Liver (tissue), 9 donors: ENCODE results near the gene KCNJ10. TPM values are rescaled to one million over a fixed set of nuclear protein-coding genes. Genes with fewer than 3 reads are reported as not detected.

Source experiments
- DNase-seq: peaks from one replicate; pipeline ENCODE4 v3.0.0-alpha.2; 2017; ENCODE audit warnings: low spot score
- H3K27ac ChIP-seq, 2 donors: one replicate each; pipeline ENCODE4 v1.7.0; 2013; ENCODE audit warnings: inconsistent platforms in 2 of 2, low read length in 2 of 2, control low read depth in 1 of 2, low read depth in 1 of 2, mild to moderate bottlenecking in 1 of 2
- H3K27me3 ChIP-seq, 4 donors: one replicate each; pipeline versions ENCODE4 v1.6.1 to v1.7.0; 2013; ENCODE audit warnings: low read length in 3 of 4, inconsistent platforms in 1 of 4, mild to moderate bottlenecking in 1 of 4, moderate library complexity in 1 of 4; ENCODE audit not compliant: control insufficient read depth in 4 of 4, insufficient read depth in 4 of 4
- H3K36me3 ChIP-seq, 4 donors: one replicate each; pipeline versions ENCODE4 v1.6.1 to v1.7.0; 2013; ENCODE audit warnings: low read length in 3 of 4, mild to moderate bottlenecking in 3 of 4, low read depth in 1 of 4, moderate library complexity in 1 of 4; ENCODE audit not compliant: control insufficient read depth in 4 of 4, insufficient read depth in 3 of 4
- H3K4me1 ChIP-seq, 4 donors: one replicate each; pipeline versions ENCODE4 v1.6.1 to v1.7.0; 2013; ENCODE audit warnings: low read length in 3 of 4, mild to moderate bottlenecking in 3 of 4, moderate library complexity in 1 of 4; ENCODE audit not compliant: control insufficient read depth in 4 of 4, insufficient read depth in 4 of 4
- H3K4me3 ChIP-seq, 3 donors: one replicate each; pipeline versions ENCODE4 v1.6.1 to v1.7.0; 2013; ENCODE audit warnings: low read length in 3 of 3, control low read depth in 1 of 3, low read depth in 1 of 3, mild to moderate bottlenecking in 1 of 3
- H3K9ac ChIP-seq, 2 donors: one replicate each; pipeline ENCODE4 v1.7.0; 2013; ENCODE audit warnings: low read length in 2 of 2, mild to moderate bottlenecking in 2 of 2, moderate library complexity in 2 of 2, control low read depth in 1 of 2, low read depth in 1 of 2
- H3K9me3 ChIP-seq, 4 donors: one replicate each; pipeline versions ENCODE4 v1.6.1 to v1.7.0; 2013; ENCODE audit warnings: low read length in 3 of 4; ENCODE audit not compliant: control insufficient read depth in 4 of 4
- ATF3 ChIP-seq: IDR thresholded peaks from 2 replicates; pipeline ENCODE4 v1.6.1; 2016; ENCODE audit warnings: antibody characterized with exemption
- CTCF ChIP-seq: fragments of 150-350 bp; IDR thresholded peaks from 2 replicates; pipeline ENCODE4 v1.5.1; 2017; ENCODE audit warnings: improper control_type of control experiment, low read depth, low read length; ENCODE audit not compliant: missing input control
- EGR1 ChIP-seq, 2 donors: IDR thresholded peaks; 2 replicates each; pipeline ENCODE4 v1.6.1; 2016 to 2018; ENCODE audit warnings: antibody characterized with exemption in 2 of 2, low read depth in 2 of 2
- FOXA1 ChIP-seq: IDR thresholded peaks from 2 replicates; pipeline ENCODE4 v1.6.1; 2016; ENCODE audit warnings: antibody characterized with exemption
- FOXA2 ChIP-seq: IDR thresholded peaks from 2 replicates; pipeline ENCODE4 v1.6.1; 2016; ENCODE audit warnings: antibody characterized with exemption
- GABPA ChIP-seq, 2 donors: IDR thresholded peaks in 1 of 2; conservative IDR thresholded peaks in 1 of 2; 2 replicates each; pipeline ENCODE4 v1.6.1; 2016; ENCODE audit warnings: antibody characterized with exemption in 2 of 2, mild to moderate bottlenecking in 1 of 2, moderate library complexity in 1 of 2
- HNF4A ChIP-seq, 2 donors: conservative IDR thresholded peaks; 2 replicates each; pipeline ENCODE4 v1.6.1; 2016; ENCODE audit warnings: antibody characterized with exemption in 2 of 2, mild to moderate bottlenecking in 2 of 2
- HNF4G ChIP-seq: IDR thresholded peaks from 2 replicates; pipeline ENCODE4 v1.6.1; 2016; ENCODE audit warnings: antibody characterized with exemption
- JUND ChIP-seq, 2 donors: IDR thresholded peaks; 2 replicates each; pipeline ENCODE4 v1.6.1; 2016; ENCODE audit warnings: antibody characterized with exemption in 2 of 2
- MAX ChIP-seq: IDR thresholded peaks from 2 replicates; pipeline ENCODE4 v1.6.1; 2016; ENCODE audit warnings: antibody characterized with exemption
- NR2F2 ChIP-seq: IDR thresholded peaks from 2 replicates; pipeline ENCODE4 v1.6.1; 2016; ENCODE audit warnings: antibody characterized with exemption
- RAD21 ChIP-seq, 2 donors: IDR thresholded peaks; 2 replicates each; pipeline ENCODE4 v1.6.1; 2016; ENCODE audit warnings: antibody characterized with exemption in 2 of 2, mild to moderate bottlenecking in 2 of 2
- REST ChIP-seq: IDR thresholded peaks from 2 replicates; pipeline ENCODE4 v1.6.1; 2016; ENCODE audit warnings: antibody characterized with exemption, mild to moderate bottlenecking
- RXRA ChIP-seq, 2 donors: IDR thresholded peaks; 2 replicates each; pipeline ENCODE4 v1.6.1; 2017 to 2018; ENCODE audit warnings: antibody characterized with exemption in 2 of 2, mild to moderate bottlenecking in 1 of 2
- SP1 ChIP-seq: IDR thresholded peaks from 2 replicates; pipeline ENCODE4 v1.6.1; 2018; ENCODE audit warnings: antibody characterized with exemption, mild to moderate bottlenecking
- TAF1 ChIP-seq: conservative IDR thresholded peaks from 2 replicates; pipeline ENCODE4 v1.6.1; 2016; ENCODE audit warnings: antibody characterized with exemption, mild to moderate bottlenecking
- YY1 ChIP-seq: IDR thresholded peaks from 2 replicates; pipeline ENCODE4 v1.6.1; 2016; ENCODE audit warnings: antibody characterized with exemption, mild to moderate bottlenecking
- ZBTB33 ChIP-seq: IDR thresholded peaks from 2 replicates; pipeline ENCODE4 v1.6.1; 2016; ENCODE audit warnings: antibody characterized with exemption
- WGBS: extraction: QIAGEN DNeasy Blood & Tissue Kit; methylation state at CpG from one replicate; pipeline ENCODE4 v1.1.7; 2013; 5-methylcytosine and 5-hydroxymethylcytosine counted together
- polyA plus RNA-seq, 2 donors: library from polyadenylated mRNA; stranded (reverse) in 1 of 2; unstranded in 1 of 2; fragments of 200-250 nt in 1 of 2; fragments of >200 nt in 1 of 2; fragmentation: Nextera tagmentation in 1 of 2; extraction: Ambion mirVana in 1 of 2; gene quantifications; one replicate each; pipeline versions ENCODE4 v1.2.1 to v1.2.3, GENCODE V29; 2013 to 2015
- total RNA-seq, 2 donors: library from RNA; depleted of rRNA; stranded (reverse); fragments of >200 nt; gene quantifications; one replicate each; pipeline ENCODE4 v1.2.3, GENCODE V29; 2014
- donor health status: healthy.
- donor health status: healthy.
- donor health status: healthy.
- donor health status: healthy.
- donor health status: healthy.

KCNJ10 gene
- total and polyA plus RNA-seq, 4 donors, result 0.48 to 1.6 (median 0.52) TPM

GRCh38 chr1:160032165-160032820 is 37.7 kb downstream of the KCNJ10 start:
- Histone ChIP-seq H3K9ac (peak overlapping the region in 1 of 2 donors; percentile 73), H3K4me1 (peaks cover 1 to 22% (median 11%) of the 10 kb centered on the region in 4 donors), H3K27ac (peak overlapping the region; percentile 26 to 75), H3K27me3 (no peaks in the 10 kb centered on the region), H3K9me3 (no peaks in the 10 kb centered on the region), H3K36me3 (no peaks in the 10 kb centered on the region), H3K4me3 (peak overlapping the region; percentile 69 to 98 (median 96))
- 4% methylated on average over 18 of the region's 18 CpGs for WGBS
- DNase-seq, result no peak
- peak; percentile 7 for TF ChIP-seq REST
- no peak for TF ChIP-seq FOXA1
- peak in 1 of 2 donors; percentile 80 for TF ChIP-seq GABPA (IDR thresholded peaks at IDR 0.05 in 1 of 2, conservative IDR thresholded peaks at IDR 0.05 in 1 of 2)

- DNase-seq, result peak; percentile 91
- Histone ChIP-seq H3K27ac (peak within 1 kb of the TSS; percentile 70 to 75), H3K9me3 (no peaks in the 10 kb centered on the region), H3K4me3 (peak within 1 kb of the TSS; percentile 89 to 98 (median 96)), H3K36me3 (no peaks in the 10 kb centered on the region), H3K27me3 (no peaks in the 10 kb centered on the region), H3K9ac (peak within 1 kb of the TSS; percentile 80 to 94), H3K4me1 (peaks cover 1 to 22% (median 11%) of the 10 kb centered on the region in 4 donors)
- no peak for TF ChIP-seq HNF4G
- TF ChIP-seq GABPA (IDR thresholded peaks at IDR 0.05 in 1 of 2, conservative IDR thresholded peaks at IDR 0.05 in 1 of 2), result peak; percentile 95 to 98
- TF ChIP-seq JUND (IDR thresholded peaks at IDR 0.05), result no peak
- peak; percentile 86 for TF ChIP-seq MAX
- TF ChIP-seq YY1, result peak; percentile 87
- no peak for TF ChIP-seq FOXA2
- TF ChIP-seq SP1, result peak; percentile 71
- no peak for TF ChIP-seq ATF3
- TF ChIP-seq ZBTB33, result peak; percentile 67
- TF ChIP-seq RAD21 (IDR thresholded peaks at IDR 0.05), result peak; percentile 24 to 47
- peak; percentile 44 for TF ChIP-seq REST
- peak; percentile 36 for TF ChIP-seq TAF1
- TF ChIP-seq RXRA (IDR thresholded peaks at IDR 0.05), result peak; percentile 29 to 62
- peak; percentile 10 for TF ChIP-seq FOXA1
- no peak for TF ChIP-seq CTCF
- TF ChIP-seq HNF4A (conservative IDR thresholded peaks at IDR 0.05), result peak; percentile 20 to 33
- TF ChIP-seq EGR1 (IDR thresholded peaks at IDR 0.05; ENCODE audit: low read depth in 2 of 2), result peak; percentile 79 to 83
- TF ChIP-seq NR2F2, result peak; percentile 24
- under 1% methylated on average over 60 of the region's 60 CpGs for WGBS
Observed at GRCh38 chr1:160031365-160032164, 38.4 kb downstream of the KCNJ10 start, which contains the start of gene PIGM. PIGM (minus strand) TSS chr1:160031990; CDS start chr1:160031739, 251 bp downstream.
